ENCODE measurements around the gene TBR1.

The TBR1 gene

DNA sequence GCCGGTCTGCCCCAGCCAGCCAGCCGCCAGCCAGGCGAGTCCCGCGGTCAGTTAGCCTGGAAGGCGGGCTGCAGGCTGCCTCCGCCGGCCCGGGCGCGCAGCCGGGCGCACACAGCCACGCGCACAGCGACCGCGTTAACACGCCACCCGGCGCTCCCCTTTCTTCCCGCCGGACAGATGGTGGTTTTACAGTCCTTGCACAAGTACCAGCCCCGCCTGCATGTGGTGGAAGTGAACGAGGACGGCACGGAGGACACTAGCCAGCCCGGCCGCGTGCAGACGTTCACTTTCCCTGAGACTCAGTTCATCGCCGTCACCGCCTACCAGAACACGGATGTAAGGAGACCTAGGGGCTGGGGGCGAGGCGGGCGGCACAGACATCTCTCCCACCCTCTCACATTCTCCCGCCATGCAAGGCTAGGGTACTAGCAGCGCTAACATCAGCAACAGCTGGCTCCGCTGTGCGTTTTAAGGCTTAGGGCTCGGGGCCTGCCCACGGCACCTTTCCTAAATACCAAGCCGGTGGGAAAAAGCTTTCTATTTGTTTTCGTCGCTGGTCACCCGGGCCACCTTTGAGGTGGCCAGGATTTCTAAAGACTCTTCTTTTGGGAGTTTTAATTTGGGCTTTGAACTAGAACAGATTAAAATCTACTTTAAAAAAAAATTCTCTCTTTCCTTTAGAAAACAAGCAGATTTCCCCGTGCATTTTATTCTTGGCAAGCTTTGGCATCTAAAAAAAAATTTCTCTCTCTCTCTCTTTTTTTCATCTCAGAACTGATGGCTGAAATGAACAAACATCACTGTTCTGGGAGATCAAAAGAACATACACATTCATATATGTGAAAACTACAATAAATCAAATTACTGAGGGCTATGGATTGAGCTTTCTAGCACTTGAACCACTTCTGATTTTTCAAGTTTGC lies 2.9 kb downstream of the TBR1 start:
- DNase-seq (ENCODE audit: extremely low read depth, insufficient read length), result peak; percentile 33
- TF ChIP-seq, protein P1, sequence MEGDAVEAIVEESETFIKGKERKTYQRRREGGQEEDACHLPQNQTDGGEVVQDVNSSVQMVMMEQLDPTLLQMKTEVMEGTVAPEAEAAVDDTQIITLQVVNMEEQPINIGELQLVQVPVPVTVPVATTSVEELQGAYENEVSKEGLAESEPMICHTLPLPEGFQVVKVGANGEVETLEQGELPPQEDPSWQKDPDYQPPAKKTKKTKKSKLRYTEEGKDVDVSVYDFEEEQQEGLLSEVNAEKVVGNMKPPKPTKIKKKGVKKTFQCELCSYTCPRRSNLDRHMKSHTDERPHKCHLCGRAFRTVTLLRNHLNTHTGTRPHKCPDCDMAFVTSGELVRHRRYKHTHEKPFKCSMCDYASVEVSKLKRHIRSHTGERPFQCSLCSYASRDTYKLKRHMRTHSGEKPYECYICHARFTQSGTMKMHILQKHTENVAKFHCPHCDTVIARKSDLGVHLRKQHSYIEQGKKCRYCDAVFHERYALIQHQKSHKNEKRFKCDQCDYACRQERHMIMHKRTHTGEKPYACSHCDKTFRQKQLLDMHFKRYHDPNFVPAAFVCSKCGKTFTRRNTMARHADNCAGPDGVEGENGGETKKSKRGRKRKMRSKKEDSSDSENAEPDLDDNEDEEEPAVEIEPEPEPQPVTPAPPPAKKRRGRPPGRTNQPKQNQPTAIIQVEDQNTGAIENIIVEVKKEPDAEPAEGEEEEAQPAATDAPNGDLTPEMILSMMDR (IDR thresholded peaks at IDR 0.05; ENCODE audit: insufficient read depth, low read length, poor library complexity, severe bottlenecking), result no peak
- Histone ChIP-seq H3K4me3 (replicated peaks; ENCODE audit: low read depth, low read length) (peak overlapping the region; percentile 19), H3K27me3 (replicated peaks; ENCODE audit: control insufficient read depth, insufficient read depth, low read length) (peaks cover 3% of the 10 kb centered on the region), H3K36me3 (ENCODE audit: control insufficient read depth, insufficient read depth, low read length) (no peaks in the 10 kb centered on the region)

GRCh38 chr2:161419638-161420190 lies 3.6 kb downstream of the TBR1 start:
- peaks cover 3% of the 10 kb centered on the region for H3K27me3 ChIP-seq (replicated peaks; ENCODE audit: control insufficient read depth, insufficient read depth, low read length)
- TF ChIP-seq, protein P1 (IDR thresholded peaks at IDR 0.05; ENCODE audit: insufficient read depth, low read length, poor library complexity, severe bottlenecking), result no peak

DNA sequence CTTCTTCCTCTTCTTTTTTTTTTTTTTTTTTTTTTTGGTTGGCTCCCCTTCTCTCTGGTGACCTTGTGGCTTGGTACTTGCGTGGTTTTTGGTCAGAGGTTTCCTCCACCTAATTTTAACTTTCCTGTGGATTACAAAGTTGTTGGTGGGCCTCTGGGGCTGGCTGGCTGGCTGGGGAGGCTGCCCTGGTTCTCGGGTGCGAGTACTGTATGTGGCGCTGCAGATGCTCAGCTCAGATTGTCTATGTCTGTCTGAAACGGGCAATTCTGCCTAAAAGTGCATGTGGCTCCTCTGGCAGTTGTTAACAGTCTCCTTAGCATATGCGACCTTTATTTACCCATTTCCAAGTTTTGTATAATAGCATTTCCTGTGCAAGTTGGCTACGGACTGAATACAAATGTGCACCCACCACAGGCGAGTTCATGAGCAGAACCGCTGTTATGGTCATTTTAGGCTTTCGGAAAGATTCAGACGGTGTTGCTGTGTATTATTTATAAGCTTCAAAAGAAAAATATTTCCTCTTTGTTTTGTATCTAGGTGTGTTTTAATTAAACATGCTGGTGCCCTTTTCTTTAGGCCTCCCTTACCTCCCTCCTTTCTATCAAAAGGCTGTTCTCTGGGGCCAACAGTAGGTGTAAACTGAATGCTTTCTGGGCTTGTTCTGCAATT lies 4.4 kb downstream of the TBR1 start:
- no peak for DNase-seq (ENCODE audit: extremely low read depth, insufficient read length)
- TF ChIP-seq, protein P1 (IDR thresholded peaks at IDR 0.05; ENCODE audit: insufficient read depth, low read length, poor library complexity, severe bottlenecking), result no peak
- no peaks in the 10 kb centered on the region for H3K36me3 ChIP-seq (ENCODE audit: control insufficient read depth, insufficient read depth, low read length)
- H3K27me3 ChIP-seq (replicated peaks; ENCODE audit: control insufficient read depth, insufficient read depth, low read length), result peaks cover 3% of the 10 kb centered on the region
- H3K4me3 ChIP-seq (replicated peaks; ENCODE audit: low read depth, low read length), result no peak overlapping the region

More at GRCh38 chr2:161419638-161420190, 3.6 kb downstream of the TBR1 start:
- no peaks in the 10 kb centered on the region for H3K36me3 ChIP-seq (ENCODE audit: control insufficient read depth, insufficient read depth, low read length)
- no peak overlapping the region for H3K4me3 ChIP-seq (replicated peaks; ENCODE audit: low read depth, low read length)
- no peak for DNase-seq (ENCODE audit: extremely low read depth, insufficient read length)

DNA sequence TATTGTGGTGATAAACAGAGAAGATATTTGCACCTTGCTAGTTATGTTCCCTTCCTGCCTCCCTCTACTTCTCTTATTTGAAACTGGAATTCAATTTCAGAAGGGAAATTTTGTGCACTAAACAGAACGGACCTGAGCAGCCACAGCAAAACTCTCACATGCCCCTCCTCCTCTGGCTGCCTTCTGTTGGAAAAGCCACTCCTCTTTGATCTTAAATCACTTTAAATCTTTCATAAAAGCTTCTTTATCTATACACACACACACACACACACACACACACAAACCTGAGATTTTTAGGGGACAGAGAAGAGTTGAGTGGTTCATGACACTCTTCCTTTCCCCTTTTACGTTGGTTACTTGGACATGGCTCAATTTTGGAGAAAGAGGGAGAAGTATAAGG lies 5.6 kb downstream of the TBR1 start:
- Histone ChIP-seq H3K27me3 (replicated peaks; ENCODE audit: control insufficient read depth, insufficient read depth, low read length) (no peaks in the 10 kb centered on the region; the same call in 1 of the 2 replicates), H3K36me3 (ENCODE audit: control insufficient read depth, insufficient read depth, low read length) (no peaks in the 10 kb centered on the region), H3K4me3 (replicated peaks; ENCODE audit: low read depth, low read length) (no peak overlapping the region)
- no peak for DNase-seq (ENCODE audit: extremely low read depth, insufficient read length)
- TF ChIP-seq, protein P1 (IDR thresholded peaks at IDR 0.05; ENCODE audit: insufficient read depth, low read length, poor library complexity, severe bottlenecking), result no peak

- TF ChIP-seq, protein P1 (IDR thresholded peaks at IDR 0.05; ENCODE audit: insufficient read depth, low read length, poor library complexity, severe bottlenecking), result no peak
- Histone ChIP-seq H3K4me3 (replicated peaks; ENCODE audit: low read depth, low read length) (no peak overlapping the region), H3K27me3 (replicated peaks; ENCODE audit: control insufficient read depth, insufficient read depth, low read length) (no peaks in the 10 kb centered on the region)
Measured at GRCh38 chr2:161422816-161423403, 6.8 kb downstream of the TBR1 start.

More at GRCh38 chr2:161422816-161423403, 6.8 kb downstream of the TBR1 start:
- DNase-seq (ENCODE audit: extremely low read depth, insufficient read length), result no peak
- no peaks in the 10 kb centered on the region for H3K36me3 ChIP-seq (ENCODE audit: control insufficient read depth, insufficient read depth, low read length)

All from GM06990 (cell line).